ENCODE data around the gene ARID4B. TPM values are rescaled to one million over a fixed set of nuclear protein-coding genes. Genes with fewer than 3 reads are reported as not detected.

Gene ARID4B
- polyA plus RNA-seq, 1 donor (not counting 4 experiments of a cell fraction or from before 2014, with no cell fraction given): 12.7 TPM

DNA sequence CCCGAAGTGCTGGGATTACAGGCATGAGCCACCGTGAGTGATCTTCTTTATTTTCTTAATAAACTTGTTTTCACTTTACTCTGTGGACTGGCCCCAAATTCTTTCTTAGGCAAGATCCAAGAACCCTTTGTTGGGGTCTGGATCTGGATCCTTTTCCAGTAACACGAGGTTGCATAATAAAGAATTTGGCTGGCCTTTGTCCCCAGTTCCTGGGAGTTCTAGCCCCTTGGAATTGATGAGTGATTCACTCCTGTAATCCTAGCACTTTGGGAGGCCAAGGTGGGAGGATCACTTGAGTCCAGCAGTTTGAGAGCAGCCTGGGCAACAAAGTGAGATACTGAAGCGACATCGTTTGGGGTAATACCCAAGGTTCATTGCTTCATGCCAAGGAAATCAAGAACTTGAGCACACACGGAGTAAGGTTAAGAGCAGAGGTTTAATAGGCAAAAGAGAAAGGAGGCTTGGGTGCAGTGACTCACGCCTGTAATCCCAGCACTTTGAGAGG, 197.2 kb downstream of the ARID4B start:
- Histone ChIP-seq H3K79me2 (ENCODE audit: control insufficient read depth, insufficient read depth, low read length) (peaks cover 28% of the 10 kb centered on the region), H3K36me3 (ENCODE audit: control insufficient read depth in 2 of 2, extremely low read depth in 1 of 2, insufficient read depth in 2 of 2, low read length in 2 of 2) (peaks cover 12 to 28% of the 10 kb centered on the region in 2 experiments), H3K9ac (ENCODE audit: control insufficient read depth, extremely low read depth, insufficient read depth, low read length) (no peak overlapping the region), H3K4me3 (ENCODE audit: control insufficient read depth in 2 of 3, extremely low read depth in 1 of 3, insufficient read depth in 2 of 3, low read depth in 1 of 3, low read length in 3 of 3) (no peak overlapping the region), H3K9me1 (ENCODE audit: control insufficient read depth, extremely low read depth, insufficient read depth, low read length) (no peaks in the 10 kb centered on the region), H2AFZ (ENCODE audit: control insufficient read depth, low read length) (no peak overlapping the region), H3K4me2 (ENCODE audit: control insufficient read depth, extremely low read depth, insufficient read depth, low read depth, low read length) (no peak overlapping the region), H3K9me3 (ENCODE audit: control insufficient read depth, low read depth, low read length) (no peaks in the 10 kb centered on the region), H4K20me1 (ENCODE audit: control insufficient read depth, extremely low read depth, insufficient read depth, low read length) (peaks cover 14% of the 10 kb centered on the region), H3K27me3 (ENCODE audit: control insufficient read depth, extremely low read depth, insufficient read depth, low read length) (no peaks in the 10 kb centered on the region), H3K4me1 (ENCODE audit: control insufficient read depth, extremely low read depth, insufficient read depth, low read length) (peaks cover 4% of the 10 kb centered on the region), H3K27ac (ENCODE audit: control insufficient read depth, insufficient read depth, low read length) (no peak overlapping the region)
- DNase-seq (ENCODE audit: low read depth, low spot score): no peak
- TF ChIP-seq EZH2 (IDR thresholded peaks at IDR 0.05; ENCODE audit: low read length): no peak
- no peak for FAIRE-seq
- dilution Hi-C loops (cut with MboI; ENCODE audit: extremely low pct_ligation_motif_present, low sequenced_read_pairs): no loop called here

DNA sequence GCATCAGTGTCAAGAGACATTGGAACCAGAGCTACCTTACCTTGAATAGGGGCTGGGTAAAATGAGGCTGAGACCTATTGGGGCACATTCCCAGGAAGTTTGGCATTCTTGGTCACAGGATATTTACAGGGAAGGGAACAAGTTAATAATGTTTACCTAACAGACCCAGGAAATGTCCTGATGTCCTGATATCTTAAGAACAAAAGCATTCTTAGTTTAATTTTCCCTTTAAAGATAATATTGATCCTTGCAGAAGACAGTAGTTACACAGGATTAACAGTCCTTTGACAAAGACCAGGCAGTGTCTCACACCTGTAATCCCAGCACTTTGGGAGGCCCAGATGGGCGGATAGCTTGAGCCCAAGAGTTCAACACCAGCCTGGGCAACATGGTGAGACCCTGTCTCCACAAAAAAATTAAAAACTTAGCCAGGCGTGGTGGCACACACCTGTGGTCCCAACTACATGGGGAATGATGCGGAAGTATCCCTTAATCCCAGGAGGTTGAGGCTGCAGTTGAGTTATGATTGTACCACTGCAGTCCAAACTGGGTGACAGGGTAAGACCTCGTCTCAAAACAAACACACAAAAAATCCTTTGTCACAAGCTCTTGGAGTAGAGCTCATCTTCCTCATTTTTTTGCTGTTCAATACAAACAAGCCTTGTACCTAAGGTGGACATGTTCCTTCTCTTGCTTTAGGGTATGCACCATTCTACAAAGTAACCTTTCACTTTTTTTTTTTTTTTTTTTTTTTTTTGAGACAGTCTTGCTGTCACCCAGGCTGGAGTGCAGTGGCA, 198.0 kb downstream of the ARID4B start:
- no peaks in the 10 kb centered on the region for H3K9me3 ChIP-seq (ENCODE audit: control insufficient read depth, low read depth, low read length)
- FAIRE-seq (no peak), DNase-seq (ENCODE audit: low read depth, low spot score) (no peak)
- no peak for TF ChIP-seq EZH2 (IDR thresholded peaks at IDR 0.05; ENCODE audit: low read length)
- TF ChIP-seq, protein P1, sequence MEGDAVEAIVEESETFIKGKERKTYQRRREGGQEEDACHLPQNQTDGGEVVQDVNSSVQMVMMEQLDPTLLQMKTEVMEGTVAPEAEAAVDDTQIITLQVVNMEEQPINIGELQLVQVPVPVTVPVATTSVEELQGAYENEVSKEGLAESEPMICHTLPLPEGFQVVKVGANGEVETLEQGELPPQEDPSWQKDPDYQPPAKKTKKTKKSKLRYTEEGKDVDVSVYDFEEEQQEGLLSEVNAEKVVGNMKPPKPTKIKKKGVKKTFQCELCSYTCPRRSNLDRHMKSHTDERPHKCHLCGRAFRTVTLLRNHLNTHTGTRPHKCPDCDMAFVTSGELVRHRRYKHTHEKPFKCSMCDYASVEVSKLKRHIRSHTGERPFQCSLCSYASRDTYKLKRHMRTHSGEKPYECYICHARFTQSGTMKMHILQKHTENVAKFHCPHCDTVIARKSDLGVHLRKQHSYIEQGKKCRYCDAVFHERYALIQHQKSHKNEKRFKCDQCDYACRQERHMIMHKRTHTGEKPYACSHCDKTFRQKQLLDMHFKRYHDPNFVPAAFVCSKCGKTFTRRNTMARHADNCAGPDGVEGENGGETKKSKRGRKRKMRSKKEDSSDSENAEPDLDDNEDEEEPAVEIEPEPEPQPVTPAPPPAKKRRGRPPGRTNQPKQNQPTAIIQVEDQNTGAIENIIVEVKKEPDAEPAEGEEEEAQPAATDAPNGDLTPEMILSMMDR (optimal IDR thresholded peaks at IDR 0.05 in 1 of 3, IDR thresholded peaks at IDR 0.05 in 1 of 3, conservative IDR thresholded peaks at IDR 0.05 in 1 of 3; ENCODE audit: extremely low read depth in 1 of 3, insufficient read depth in 2 of 3, low read length in 3 of 3): no peak
- no peaks in the 10 kb centered on the region for H3K27me3 ChIP-seq (ENCODE audit: control insufficient read depth, extremely low read depth, insufficient read depth, low read length)
- H3K36me3 ChIP-seq (ENCODE audit: control insufficient read depth in 2 of 2, extremely low read depth in 1 of 2, insufficient read depth in 2 of 2, low read length in 2 of 2): peaks cover 9 to 23% of the 10 kb centered on the region in 2 experiments
- no peak overlapping the region for H3K4me3 ChIP-seq (ENCODE audit: control insufficient read depth in 2 of 3, extremely low read depth in 1 of 3, insufficient read depth in 2 of 3, low read depth in 1 of 3, low read length in 3 of 3)
- H3K4me1 ChIP-seq (ENCODE audit: control insufficient read depth, extremely low read depth, insufficient read depth, low read length): peaks cover 4% of the 10 kb centered on the region
- H3K4me2 ChIP-seq (ENCODE audit: control insufficient read depth, extremely low read depth, insufficient read depth, low read depth, low read length): no peak overlapping the region
- no peak overlapping the region for H3K27ac ChIP-seq (ENCODE audit: control insufficient read depth, insufficient read depth, low read length)
- no peak overlapping the region for H2AFZ ChIP-seq (ENCODE audit: control insufficient read depth, low read length)
- no peaks in the 10 kb centered on the region for H3K9me1 ChIP-seq (ENCODE audit: control insufficient read depth, extremely low read depth, insufficient read depth, low read length)
- dilution Hi-C loops (cut with MboI; ENCODE audit: extremely low pct_ligation_motif_present, low sequenced_read_pairs): no loop called here
- H3K9ac ChIP-seq (ENCODE audit: control insufficient read depth, extremely low read depth, insufficient read depth, low read length): no peak overlapping the region
- peaks cover 37% of the 10 kb centered on the region for H3K79me2 ChIP-seq (ENCODE audit: control insufficient read depth, insufficient read depth, low read length)
- peaks cover 17% of the 10 kb centered on the region for H4K20me1 ChIP-seq (ENCODE audit: control insufficient read depth, extremely low read depth, insufficient read depth, low read length)

Data from keratinocyte (primary cell).